Gastrocnemius medialis (tissue), 4 donors: ENCODE data around the gene LCE2C.

Experiments used
- CTCF ChIP-seq, 5 experiments: fragments of 450-650 bp in 3 of 5; fragments of 200-600 bp in 2 of 5; sonication (generic) in 2 of 5; IDR thresholded peaks in 4 of 5; conservative IDR thresholded peaks in 1 of 5; 1 replicate in 4 of 5; 2 replicates in 1 of 5; pipeline ENCODE4 v1.5.1; 2016 to 2019; ENCODE audit warnings: antibody characterized with exemption in 5 of 5, mild to moderate bottlenecking in 3 of 5, moderate library complexity in 3 of 5
- POLR2A ChIP-seq, 2 donors: fragments of 450-650 bp; IDR thresholded peaks; one replicate each; pipeline ENCODE4 v1.6.1; 2017; ENCODE audit warnings: antibody characterized with exemption in 2 of 2, mild to moderate bottlenecking in 2 of 2, moderate library complexity in 2 of 2

DNA sequence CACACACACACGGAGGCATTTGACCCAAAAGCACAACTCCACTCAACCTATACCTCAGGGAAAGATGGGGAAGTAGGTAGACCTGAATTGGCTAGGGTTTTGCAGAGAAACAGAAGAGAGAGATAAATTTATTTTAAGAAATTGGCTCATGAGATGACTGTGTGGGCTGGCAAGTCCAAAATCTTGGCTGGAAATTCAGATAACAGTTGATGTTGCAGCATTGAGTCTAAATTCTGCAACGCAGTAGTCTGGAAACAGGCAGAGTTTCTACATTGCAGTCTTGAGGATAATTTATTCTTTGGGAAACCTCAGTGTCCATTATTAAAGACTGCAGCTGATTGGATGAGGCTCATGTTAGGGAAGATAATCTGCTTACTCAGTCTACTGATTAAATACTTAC, 6.5 kb downstream of the LCE2C start:
- TF ChIP-seq POLR2A (IDR thresholded peaks at IDR 0.05) (no peak), CTCF (IDR thresholded peaks at IDR 0.05 in 4 of 5, conservative IDR thresholded peaks at IDR 0.05 in 1 of 5) (no peak)
